Posterior vena cava (tissue), 2 donors: ENCODE results near the gene SYP. TPM values are rescaled to one million over a fixed set of nuclear protein-coding genes. Genes with fewer than 3 reads are reported as not detected.
"Not testable (repeated sequence)": the region's sequence is repeated elsewhere in the genome, so short reads cannot be mapped to it uniquely, and the experiment has no call there.

Experiments
- DNase-seq: peaks from one replicate; pipeline ENCODE4 v3.0.0-alpha.2; 2020; ENCODE audit warnings: low spot score
- intact Hi-C, 2 donors: fragments of 100-400 bp; cut with DNase I; formaldehyde crosslinking; loops; one replicate each; pipeline versions ENCODE4 v1.14.1 to v1.14.2; 2022 to 2023
- total RNA-seq, 2 donors: library from RNA; stranded (reverse); fragmentation: NEBNext Ultra II Directional; extraction: Animal tissue kit (Norgen Biotek cat#: 25700); gene quantifications; one replicate each; pipeline ENCODE4 v1.2.1, GENCODE V29; 2021
- donor health status: DM: yes; HTN: yes; CAD: no.
- donor health status: DM: yes; HTN: yes; CAD: no.

Gene SYP
- total RNA-seq, 2 donors from 2014 or later, result 1.1 to 1.5 TPM

- DNase-seq, result no peak
- intact Hi-C loops, result no loop called here
Measured at GRCh38 chrX:49155243-49155899, 44.6 kb downstream of the SYP start.

GRCh38 chrX:49153467-49153866 lies 46.5 kb downstream of the SYP start:
- intact Hi-C loops, result no loop called here
- no peak for DNase-seq

GRCh38 chrX:49149291-49149690 lies 50.7 kb downstream of the SYP start:
- intact Hi-C loops, DNase-seq: not testable (repeated sequence)

GRCh38 chrX:49148390-49149100 lies 51.4 kb downstream of the SYP start:
- intact Hi-C loops, DNase-seq: not testable (repeated sequence)

- intact Hi-C loops, result no loop called here
- DNase-seq, result no peak
Measured at GRCh38 chrX:49147936-49148335, 52.1 kb downstream of the SYP start.

GRCh38 chrX:49147282-49147681 lies 52.7 kb downstream of the SYP start:
- intact Hi-C loops, result no loop called here
- no peak for DNase-seq

- intact Hi-C loops, DNase-seq: not testable (repeated sequence)
Measured at GRCh38 chrX:49143154-49143553, 56.8 kb downstream of the SYP start.

GRCh38 chrX:49142264-49142663 lies 57.7 kb downstream of the SYP start:
- intact Hi-C loops, DNase-seq: not testable (repeated sequence)

GRCh38 chrX:49139713-49140112 lies 60.3 kb downstream of the SYP start:
- no peak for DNase-seq
- intact Hi-C loops, result no loop called here

Other genes with a start within 250 kb of the SYP start
- 10 to 100 TPM; 36.0 to 36.9 TPM for gene OTUD5, start 242.6 kb downstream of the SYP start, total RNA-seq
- gene KCND1, start 228.3 kb downstream of the SYP start, total RNA-seq, result 1 to 10 TPM; 2.0 to 6.3 TPM
- gene GRIPAP1, start 197.9 kb downstream of the SYP start, total RNA-seq, result 10 to 100 TPM; 27.6 to 31.6 TPM
- gene TFE3, start 156.8 kb downstream of the SYP start, total RNA-seq, result 10 to 100 TPM; 46.4 to 52.6 TPM
- gene CCDC120, start 141.2 kb downstream of the SYP start, total RNA-seq, result 1 to 10 TPM; 3.0 to 4.1 TPM
- 10 to 100 TPM; 36.4 to 42.6 TPM for gene PRAF2, start 126.2 kb downstream of the SYP start, total RNA-seq
- 10 to 100 TPM; 49.8 to 51.9 TPM for gene WDR45, start 120.3 kb downstream of the SYP start, total RNA-seq
- 10 to 100 TPM; 12.9 to 15.9 TPM for gene GPKOW, start 76.5 kb downstream of the SYP start, total RNA-seq
- 1 to 10 TPM; 1.3 to 2.8 TPM for gene MAGIX, start 37.4 kb downstream of the SYP start, total RNA-seq
- gene PLP2, start 28.3 kb downstream of the SYP start, total RNA-seq, result 100 to 1,000 TPM; 187 to 238 TPM
- 1 to 10 TPM; 7.3 to 8.0 TPM for gene PRICKLE3, start 13.8 kb downstream of the SYP start, total RNA-seq
- under 1 TPM; 0.09 to 0.10 TPM for gene CACNA1F, start 33.1 kb upstream of the SYP start, total RNA-seq
- 10 to 100 TPM in 1 of 2 donors, 1 to 10 TPM in 1; 9.9 to 10.4 TPM for gene CCDC22, start 35.3 kb upstream of the SYP start, total RNA-seq
- under 1 TPM in 1 of 2 donors, not detected in 1; 0.10 TPM for gene FOXP3, start 64.5 kb upstream of the SYP start, total RNA-seq
- 1 to 10 TPM; 5.2 to 5.4 TPM for gene PPP1R3F, start 69.6 kb upstream of the SYP start, total RNA-seq
- gene GAGE10, start 103.5 kb upstream of the SYP start, total RNA-seq, result not detected
- gene GAGE12J, start 121.8 kb upstream of the SYP start, total RNA-seq, result not detected
- not detected for gene GAGE13, start 131.4 kb upstream of the SYP start, total RNA-seq